Gastrocnemius medialis (tissue), 4 donors: Measurements from ENCODE around the gene MSI2. TPM values are rescaled to one million over a fixed set of nuclear protein-coding genes. Genes with fewer than 3 reads are reported as not detected.

Experiments used
- ATAC-seq, 2 donors: fragments of 150-250 bp; one replicate each; pipeline ENCODE4 v1.9.1; 2016
- DNase-seq, 2 donors: peaks; one replicate each; pipeline ENCODE4 v3.0.0-alpha.2; 2019
- H3K27ac ChIP-seq, 4 donors: fragments of 200-600 bp; sonication (generic); 1 replicate in 1 of 4; 2 replicates in 3 of 4; pipeline ENCODE4 v1.5.1; 2016 to 2018; ENCODE audit warnings: mild to moderate bottlenecking in 2 of 4, moderate library complexity in 1 of 4
- H3K27me3 ChIP-seq, 3 donors: fragments of 200-600 bp; sonication (generic) in 2 of 3; 1 replicate in 1 of 3; 2 replicates in 2 of 3; pipeline versions ENCODE4 v1.5.1 to v1.6.0; 2016 to 2019; ENCODE audit warnings: mild to moderate bottlenecking in 1 of 3, moderate library complexity in 1 of 3
- H3K36me3 ChIP-seq, 2 donors: fragments of 200-600 bp; sonication (generic) in 1 of 2; one replicate each; pipeline ENCODE4 v1.5.1; 2017 to 2018
- H3K4me1 ChIP-seq, 2 donors: fragments of 200-600 bp; sonication (generic) in 1 of 2; one replicate each; pipeline ENCODE4 v1.5.1; 2016 to 2017; ENCODE audit warnings: mild to moderate bottlenecking in 2 of 2
- H3K4me3 ChIP-seq, 4 donors: fragments of 200-600 bp; sonication (generic) in 3 of 4; 1 replicate in 1 of 4; 2 replicates in 3 of 4; pipeline ENCODE4 v1.5.1; 2016 to 2019; ENCODE audit warnings: mild to moderate bottlenecking in 2 of 4
- H3K9me3 ChIP-seq, 3 donors: fragments of 200-600 bp; sonication (generic) in 2 of 3; 1 replicate in 1 of 3; 2 replicates in 2 of 3; pipeline ENCODE4 v1.5.1; 2016 to 2019
- CTCF ChIP-seq, 5 experiments: fragments of 450-650 bp in 3 of 5; fragments of 200-600 bp in 2 of 5; sonication (generic) in 2 of 5; IDR thresholded peaks in 4 of 5; conservative IDR thresholded peaks in 1 of 5; 1 replicate in 4 of 5; 2 replicates in 1 of 5; pipeline ENCODE4 v1.5.1; 2016 to 2019; ENCODE audit warnings: antibody characterized with exemption in 5 of 5, mild to moderate bottlenecking in 3 of 5, moderate library complexity in 3 of 5
- POLR2A ChIP-seq, 2 donors: fragments of 450-650 bp; IDR thresholded peaks; one replicate each; pipeline ENCODE4 v1.6.1; 2017; ENCODE audit warnings: antibody characterized with exemption in 2 of 2, mild to moderate bottlenecking in 2 of 2, moderate library complexity in 2 of 2
- in situ Hi-C, 4 donors: fragments of 200-750 bp; cut with MboI; loops; one replicate each; pipeline versions ENCODE4 v1.15.0 to v1.8.0; 2017; ENCODE audit warnings: low sequenced_read_pairs in 4 of 4
- intact Hi-C: fragments of 100-400 bp; cut with DNase I; formaldehyde crosslinking; loops from one replicate; pipeline ENCODE4 v1.15.1; 2023; ENCODE audit warnings: low total_unique reads
- total RNA-seq, 4 donors: library from RNA; depleted of rRNA; stranded (reverse); fragments of >200 nt; gene quantifications; one replicate each; pipeline versions ENCODE4 v1.1.0 to v1.2.3, GENCODE V29; 2016

Gene MSI2
- total RNA-seq, 4 donors from 2014 or later: 33.1 to 66.2 (median 48.5) TPM

- Histone ChIP-seq H3K4me1 (peaks cover 4 to 8% of the 10 kb centered on the region in 2 donors), H3K27ac (no peak overlapping the region), H3K36me3 (no peaks in the 10 kb centered on the region), H3K9me3 (no peaks in the 10 kb centered on the region), H3K27me3 (no peaks in the 10 kb centered on the region), H3K4me3 (no peak overlapping the region)
- ATAC-seq (no peak), DNase-seq (no peak)
- intact Hi-C loops (no loop called here), in situ Hi-C loops (loop anchor here in 2 of 4 donors (25.0 kb wide), 2 partner anchors 493 to 593 kb away; no protein-coding TSS in a partner anchor)
- TF ChIP-seq POLR2A (IDR thresholded peaks at IDR 0.05) (no peak), CTCF (IDR thresholded peaks at IDR 0.05 in 4 of 5, conservative IDR thresholded peaks at IDR 0.05 in 1 of 5) (no peak)
Measured at GRCh38 chr17:57730026-57730701, 473.8 kb downstream of the MSI2 start.

- no peak for TF ChIP-seq CTCF (IDR thresholded peaks at IDR 0.05 in 4 of 5, conservative IDR thresholded peaks at IDR 0.05 in 1 of 5)
- TF ChIP-seq POLR2A (IDR thresholded peaks at IDR 0.05): no peak
- Histone ChIP-seq H3K4me1 (peaks cover 4 to 8% of the 10 kb centered on the region in 2 donors), H3K27ac (no peak overlapping the region), H3K27me3 (no peaks in the 10 kb centered on the region), H3K4me3 (no peak overlapping the region), H3K9me3 (no peaks in the 10 kb centered on the region), H3K36me3 (no peaks in the 10 kb centered on the region)
- peak in 1 of 2 donors; percentile 25 for DNase-seq
- intact Hi-C loops: no loop called here
- peak in 1 of 2 donors; percentile 53 for ATAC-seq
- in situ Hi-C loops: loop anchor here in 2 of 4 donors (25.0 kb wide), 2 partner anchors 495 to 595 kb away; no protein-coding TSS in a partner anchor
Measured at GRCh38 chr17:57732062-57732461, 475.7 kb downstream of the MSI2 start.

- intact Hi-C loops (no loop called here), in situ Hi-C loops (loop anchor here in 2 of 4 donors (25.0 kb wide), 2 partner anchors 496 to 596 kb away; no protein-coding TSS in a partner anchor)
- H3K36me3 ChIP-seq: no peaks in the 10 kb centered on the region
- H3K4me3 ChIP-seq: no peak overlapping the region
- no peak for TF ChIP-seq POLR2A (IDR thresholded peaks at IDR 0.05)
- no peak for TF ChIP-seq CTCF (IDR thresholded peaks at IDR 0.05 in 4 of 5, conservative IDR thresholded peaks at IDR 0.05 in 1 of 5)
- no peaks in the 10 kb centered on the region for H3K27me3 ChIP-seq
- no peaks in the 10 kb centered on the region for H3K9me3 ChIP-seq
- H3K4me1 ChIP-seq: peaks cover 4 to 8% of the 10 kb centered on the region in 2 donors
- H3K27ac ChIP-seq: no peak overlapping the region
- ATAC-seq (no peak), DNase-seq (no peak)
Measured at GRCh38 chr17:57733085-57733484, 476.8 kb downstream of the MSI2 start.

Other genes with a start within 250 kb of the MSI2 start
- gene AKAP1, start 171.3 kb upstream of the MSI2 start, total RNA-seq: 100 to 1,000 TPM in 2 of 4 donors, 10 to 100 TPM in 2; 57.5 to 174 (median 117) TPM